Cardiac ventricle fibroblast (primary cell): ENCODE results near the gene ARHGAP15. TPM values are rescaled to one million over a fixed set of nuclear protein-coding genes. Genes with fewer than 3 reads are reported as not detected.

Source experiments
- total RNA-seq: library from RNA; depleted of rRNA; stranded (reverse); fragments of >200 nt; gene quantifications from 2 replicates; pipeline ENCODE4 v1.2.3, GENCODE V29; 2015

Gene ARHGAP15
- total RNA-seq, result not detected in 2 replicates

GRCh38 chr2:143128681-143129580 is at the start of gene ARHGAP15:
TSS of gene ARHGAP15 (plus strand) at chr2:143129419.

